ENCODE results near the gene EPHB3. TPM values are rescaled to one million over a fixed set of nuclear protein-coding genes. Genes with fewer than 3 reads are reported as not detected.

EPHB3 gene
- total and polyA plus RNA-seq, 2 donors (not counting 3 experiments of a cell fraction or from before 2014, with no cell fraction given): 0.01 TPM; not detected in 1

GRCh38 chr3:184565421-184566211 lies 4.0 kb downstream of the EPHB3 start:
- ChIA-PET POLR2A (no interaction called here), CTCF (no interaction called here)
- no peaks in the 10 kb centered on the region for H3K9me1 ChIP-seq (replicated peaks; ENCODE audit: control insufficient read depth, extremely low read depth, insufficient read depth, low read length)
- peaks cover 44 to 45% of the 10 kb centered on the region in 2 experiments for H3K27me3 ChIP-seq (ENCODE audit: control insufficient read depth in 2 of 2, insufficient read depth in 2 of 2, low read length in 2 of 2)
- no peak for DNase-seq (ENCODE audit: low read depth, low spot score)
- no peak for FAIRE-seq
- no peak overlapping the region for H3K4me2 ChIP-seq (ENCODE audit: insufficient read depth, low read length)
- intact Hi-C loops (cut with micrococcal nuclease): no loop called here
- no peaks in the 10 kb centered on the region for H3K79me2 ChIP-seq (ENCODE audit: control insufficient read depth, insufficient read depth, low read length)
- no peak overlapping the region for H3K4me3 ChIP-seq (replicated peaks in 1 of 3; ENCODE audit: insufficient read depth in 1 of 3, low read depth in 1 of 3, low read length in 3 of 3)
- H3K9ac ChIP-seq (replicated peaks; ENCODE audit: extremely low read depth, insufficient read depth, low read length): no peak overlapping the region
- peaks cover 4% of the 10 kb centered on the region for H3K4me1 ChIP-seq (ENCODE audit: control insufficient read depth, extremely low read depth, insufficient read depth, low read length)
- dilution Hi-C loops (cut with MboI; ENCODE audit: extremely low pct_ligation_motif_present, low sequenced_read_pairs): no loop called here
- no TSS peak for BruUV-seq (replicated peaks)
- H3K36me3 ChIP-seq (ENCODE audit: control insufficient read depth in 2 of 2, extremely low read depth in 1 of 2, insufficient read depth in 2 of 2, low read length in 2 of 2): no peaks in the 10 kb centered on the region
- no peak for TF ChIP-seq POLR2AphosphoS5 (IDR thresholded peaks at IDR 0.05; ENCODE audit: insufficient read depth, low read depth, low read length)
- TF ChIP-seq JUN (IDR thresholded peaks at IDR 0.05; ENCODE audit: borderline replicate concordance, insufficient read depth, insufficient read length, low read depth): no peak
- TF ChIP-seq POLR2A (IDR thresholded peaks at IDR 0.05; ENCODE audit: low read depth, low read length): no peak
- H4K20me1 ChIP-seq (replicated peaks; ENCODE audit: control insufficient read depth, extremely low read depth, insufficient read depth, low read length): no peaks in the 10 kb centered on the region
- H2AFZ ChIP-seq (ENCODE audit: low read depth, low read length): no peak overlapping the region
- H3K27ac ChIP-seq (ENCODE audit: insufficient read depth, low read depth, low read length): no peak overlapping the region
- H3K9me3 ChIP-seq (replicated peaks; ENCODE audit: control insufficient read depth, insufficient read depth, low read length): no peaks in the 10 kb centered on the region

DNA sequence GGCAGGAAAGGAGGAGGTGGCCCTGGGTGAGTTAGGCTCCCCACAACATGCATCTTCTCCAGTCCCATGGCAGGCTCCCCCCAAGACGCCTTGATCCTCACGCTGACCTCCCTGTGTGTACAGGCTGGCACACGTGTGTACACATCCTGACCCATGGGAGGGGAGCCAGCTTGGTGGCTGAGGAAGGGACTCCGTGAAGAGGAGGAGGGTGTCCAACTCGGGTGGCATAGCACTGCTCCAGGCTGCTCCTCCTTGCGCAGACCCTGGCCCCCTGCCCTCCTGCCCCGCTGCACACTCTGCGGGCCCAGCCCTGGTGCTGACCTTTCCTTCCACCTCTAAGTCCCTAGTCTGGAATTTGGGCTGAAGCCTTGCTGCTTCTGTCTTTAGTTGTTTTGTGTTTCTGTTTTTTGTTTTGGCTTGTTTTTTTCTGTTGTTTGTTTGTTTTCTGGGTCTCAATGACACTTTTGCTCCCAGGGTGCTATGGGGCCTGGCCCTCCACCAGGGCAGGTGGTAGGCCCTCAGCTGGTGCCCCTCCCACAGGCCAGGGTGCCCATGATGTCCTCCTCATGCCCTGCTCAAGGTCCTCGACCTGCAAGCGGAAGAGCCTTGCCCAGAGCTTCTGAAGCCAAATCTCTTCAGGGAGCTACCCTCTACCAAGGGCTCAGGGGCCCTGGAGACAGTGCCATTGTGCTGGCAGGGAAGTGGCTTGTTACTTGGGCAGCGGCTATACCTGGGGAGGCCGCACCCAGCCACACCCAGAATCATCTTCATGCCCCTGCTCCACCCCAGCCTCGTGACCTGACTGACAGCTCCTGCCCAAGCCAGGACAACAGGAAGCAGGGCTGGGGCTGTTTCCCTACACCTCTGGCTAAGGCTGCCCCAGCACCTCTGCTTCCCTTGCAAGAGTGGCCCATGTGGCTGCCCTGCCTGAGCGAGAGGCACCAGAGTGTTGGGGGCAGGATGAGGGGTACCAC lies 5.1 kb downstream of the EPHB3 start:
- POLR2A ChIA-PET: no interaction called here
- CTCF ChIA-PET: no interaction called here
- Histone ChIP-seq H3K9ac (replicated peaks; ENCODE audit: extremely low read depth, insufficient read depth, low read length) (no peak overlapping the region), H3K79me2 (ENCODE audit: control insufficient read depth, insufficient read depth, low read length) (no peaks in the 10 kb centered on the region), H3K4me3 (replicated peaks in 1 of 3; ENCODE audit: insufficient read depth in 1 of 3, low read depth in 1 of 3, low read length in 3 of 3) (no peak overlapping the region), H3K27me3 (ENCODE audit: control insufficient read depth in 2 of 2, insufficient read depth in 2 of 2, low read length in 2 of 2) (peaks cover 45% of the 10 kb centered on the region in 2 experiments), H2AFZ (ENCODE audit: low read depth, low read length) (no peak overlapping the region), H3K4me2 (ENCODE audit: insufficient read depth, low read length) (no peak overlapping the region), H3K27ac (ENCODE audit: insufficient read depth, low read depth, low read length) (no peak overlapping the region), H3K36me3 (ENCODE audit: control insufficient read depth in 2 of 2, extremely low read depth in 1 of 2, insufficient read depth in 2 of 2, low read length in 2 of 2) (no peaks in the 10 kb centered on the region), H3K9me3 (replicated peaks; ENCODE audit: control insufficient read depth, insufficient read depth, low read length) (no peaks in the 10 kb centered on the region), H3K9me1 (replicated peaks; ENCODE audit: control insufficient read depth, extremely low read depth, insufficient read depth, low read length) (no peaks in the 10 kb centered on the region), H4K20me1 (replicated peaks; ENCODE audit: control insufficient read depth, extremely low read depth, insufficient read depth, low read length) (no peaks in the 10 kb centered on the region), H3K4me1 (ENCODE audit: control insufficient read depth, extremely low read depth, insufficient read depth, low read length) (no peaks in the 10 kb centered on the region)
- FAIRE-seq (no peak), DNase-seq (ENCODE audit: low read depth, low spot score) (no peak)
- intact Hi-C loops (cut with micrococcal nuclease) (no loop called here), dilution Hi-C loops (cut with MboI; ENCODE audit: extremely low pct_ligation_motif_present, low sequenced_read_pairs) (no loop called here)
- BruUV-seq (replicated peaks): no TSS peak
- TF ChIP-seq POLR2AphosphoS5 (IDR thresholded peaks at IDR 0.05; ENCODE audit: insufficient read depth, low read depth, low read length) (no peak), GATA2 (IDR thresholded peaks at IDR 0.05; ENCODE audit: insufficient read depth, insufficient read length, low read depth, low read length) (no peak), MYC (IDR thresholded peaks at IDR 0.05; ENCODE audit: low read depth, low read length) (no peak), FOS (IDR thresholded peaks at IDR 0.05; ENCODE audit: borderline replicate concordance, insufficient read depth, low read length) (no peak)
- TF ChIP-seq, protein P1, sequence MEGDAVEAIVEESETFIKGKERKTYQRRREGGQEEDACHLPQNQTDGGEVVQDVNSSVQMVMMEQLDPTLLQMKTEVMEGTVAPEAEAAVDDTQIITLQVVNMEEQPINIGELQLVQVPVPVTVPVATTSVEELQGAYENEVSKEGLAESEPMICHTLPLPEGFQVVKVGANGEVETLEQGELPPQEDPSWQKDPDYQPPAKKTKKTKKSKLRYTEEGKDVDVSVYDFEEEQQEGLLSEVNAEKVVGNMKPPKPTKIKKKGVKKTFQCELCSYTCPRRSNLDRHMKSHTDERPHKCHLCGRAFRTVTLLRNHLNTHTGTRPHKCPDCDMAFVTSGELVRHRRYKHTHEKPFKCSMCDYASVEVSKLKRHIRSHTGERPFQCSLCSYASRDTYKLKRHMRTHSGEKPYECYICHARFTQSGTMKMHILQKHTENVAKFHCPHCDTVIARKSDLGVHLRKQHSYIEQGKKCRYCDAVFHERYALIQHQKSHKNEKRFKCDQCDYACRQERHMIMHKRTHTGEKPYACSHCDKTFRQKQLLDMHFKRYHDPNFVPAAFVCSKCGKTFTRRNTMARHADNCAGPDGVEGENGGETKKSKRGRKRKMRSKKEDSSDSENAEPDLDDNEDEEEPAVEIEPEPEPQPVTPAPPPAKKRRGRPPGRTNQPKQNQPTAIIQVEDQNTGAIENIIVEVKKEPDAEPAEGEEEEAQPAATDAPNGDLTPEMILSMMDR (IDR thresholded peaks at IDR 0.05; ENCODE audit: extremely low read depth in 1 of 2, insufficient read depth in 1 of 2, low read depth in 1 of 2, low read length in 2 of 2): no peak

All from endothelial cell of umbilical vein (primary cell).